Stimulated activated CD8-positive, alpha-beta memory T cell treated with anti-CD3 and anti-CD28 coated beads, Interleukin-12 subunit alpha, Interleukin-12 subunit beta, amount 100 ng/mL, for 24 hours (primary cell): Measurements from ENCODE around the gene ARHGAP15.

ENCODE experiments used
- DNase-seq: peaks from one replicate; pipeline ENCODE4 v3.0.0-alpha.2; 2020; ENCODE audit errors: extremely low read depth

ARHGAP15 gene

DNA sequence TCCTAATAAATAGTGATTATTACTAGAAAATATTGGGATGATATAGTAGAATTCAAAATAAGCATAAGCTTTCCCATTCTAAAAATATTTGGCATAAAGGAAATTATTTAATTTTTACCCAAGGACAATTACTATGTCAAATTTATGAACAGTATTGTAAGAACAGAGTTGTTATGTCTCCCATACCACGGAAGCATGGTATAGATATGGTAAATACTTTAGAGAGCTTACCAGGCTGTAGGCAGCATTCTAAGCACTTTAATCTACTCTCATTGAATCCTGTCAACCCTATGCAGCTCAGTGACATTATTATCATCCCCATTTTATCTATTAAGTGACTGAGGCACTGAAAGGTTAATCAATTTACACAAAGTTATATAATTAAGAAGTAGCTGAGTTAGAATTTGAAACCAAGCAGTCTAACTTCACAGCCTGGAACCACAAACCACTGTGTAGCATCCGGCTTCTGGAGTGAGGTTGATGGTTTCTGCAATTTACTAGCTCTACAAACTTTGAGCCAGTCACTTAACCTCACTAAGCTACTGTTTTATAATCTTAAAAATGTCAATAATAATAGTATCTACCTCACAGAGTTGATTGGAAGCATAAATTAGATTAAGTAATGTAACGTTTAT is 323.7 kb downstream of the ARHGAP15 start:
- DNase-seq: no peak

DNA sequence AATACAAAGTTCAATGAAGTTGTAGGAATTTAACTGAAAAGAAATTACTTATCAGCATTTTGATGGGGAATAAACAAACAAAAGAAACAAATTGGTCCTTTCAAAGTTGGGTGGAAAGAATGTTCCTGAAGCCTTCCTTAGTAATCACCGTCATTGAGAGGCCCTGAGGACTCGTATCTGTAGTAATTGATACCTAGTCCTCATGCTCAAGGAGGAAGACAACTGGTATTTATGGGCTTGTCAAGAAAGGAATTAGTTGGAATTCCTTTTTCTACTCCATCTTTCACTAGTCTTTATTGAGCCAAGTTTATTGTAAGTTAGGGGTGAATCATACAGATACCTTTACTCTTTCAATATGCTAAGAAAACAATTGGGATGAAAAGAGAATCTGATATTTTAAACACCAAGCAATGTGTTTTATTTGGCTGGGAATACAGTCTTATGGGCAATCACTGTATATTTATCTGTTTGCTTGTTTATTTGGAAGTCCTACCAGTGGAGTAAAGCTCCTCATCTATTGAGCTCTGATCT is 324.8 kb downstream of the ARHGAP15 start:
- no peak for DNase-seq

DNA sequence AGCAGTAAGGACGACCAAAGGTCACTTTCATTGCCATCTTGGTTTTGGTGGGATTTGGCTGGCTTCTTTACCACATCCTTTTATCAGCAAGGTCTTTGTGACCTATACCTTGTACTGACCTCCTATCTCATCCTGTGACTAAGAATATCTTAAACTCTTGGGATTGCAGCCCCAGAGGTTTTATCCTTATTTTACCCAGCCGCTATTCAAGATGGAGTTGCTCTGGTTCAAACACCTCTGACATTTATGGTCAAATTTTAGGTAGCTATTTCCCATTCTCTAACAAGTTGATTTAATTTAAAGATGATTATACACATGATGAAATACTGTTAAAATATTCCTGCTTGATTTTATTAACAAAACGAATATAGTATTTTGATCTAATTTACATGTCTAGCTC is 326.1 kb downstream of the ARHGAP15 start:
- no peak for DNase-seq

DNA sequence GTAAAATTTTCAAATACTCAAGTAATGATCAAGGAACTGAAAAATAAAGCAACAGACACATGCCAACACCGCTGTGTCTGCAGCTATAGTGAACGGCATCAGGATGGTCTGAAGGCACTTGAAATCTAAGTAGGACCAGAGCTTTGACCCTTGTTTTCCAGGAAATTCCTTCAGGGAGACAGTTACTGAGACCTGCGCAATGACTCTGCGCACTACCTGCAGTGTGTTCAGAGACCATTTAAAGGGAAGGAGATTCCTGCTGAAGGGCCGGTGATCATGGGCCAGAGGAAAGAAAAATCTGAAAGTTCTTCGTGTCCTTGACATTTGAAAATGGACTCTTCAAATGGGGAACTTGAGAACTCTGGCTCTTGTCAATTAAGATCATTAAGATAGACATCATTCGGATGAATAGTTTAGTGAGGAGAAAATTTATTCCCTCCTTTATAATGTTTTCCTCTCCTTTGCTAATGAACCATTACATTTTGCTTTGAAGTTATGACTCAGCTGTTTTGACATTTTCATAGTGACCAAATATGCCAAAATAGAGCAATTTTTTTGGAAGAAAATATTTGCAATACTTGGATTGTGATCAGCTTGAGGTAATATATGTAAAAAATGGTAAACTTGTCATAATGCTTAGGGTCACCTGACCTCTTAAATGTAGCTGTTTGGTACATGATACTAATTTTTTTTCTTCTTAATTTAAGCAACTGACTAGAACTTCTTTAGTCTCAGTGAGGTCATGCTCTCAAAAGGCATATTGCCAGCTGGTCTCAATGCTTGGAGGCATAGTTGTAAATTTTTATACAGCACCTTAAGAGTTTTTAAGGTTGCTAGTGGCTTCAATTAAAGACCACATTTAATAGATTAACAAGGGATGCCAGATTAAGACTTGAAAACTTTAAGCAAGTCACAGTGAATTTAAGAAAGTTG is 329.3 kb downstream of the ARHGAP15 start:
- no peak for DNase-seq

DNA sequence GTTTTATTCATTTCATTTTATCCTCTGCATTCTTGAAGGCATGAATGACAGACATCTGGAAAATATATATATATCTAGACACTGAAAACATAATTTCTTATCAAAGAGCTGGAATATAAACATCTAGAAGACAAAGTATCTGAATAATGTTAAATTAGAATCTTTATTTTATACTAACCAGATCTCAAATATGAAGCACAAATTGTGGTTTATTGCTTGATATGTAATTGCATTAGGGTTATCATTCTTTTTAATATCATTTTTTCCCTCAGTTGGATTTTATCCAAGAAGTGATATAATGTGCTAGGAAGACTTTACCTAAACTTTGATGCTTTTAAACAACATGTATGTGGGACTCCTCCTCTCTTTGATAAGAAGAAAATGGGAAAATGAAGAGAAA is 331.2 kb downstream of the ARHGAP15 start:
- no peak for DNase-seq

DNA sequence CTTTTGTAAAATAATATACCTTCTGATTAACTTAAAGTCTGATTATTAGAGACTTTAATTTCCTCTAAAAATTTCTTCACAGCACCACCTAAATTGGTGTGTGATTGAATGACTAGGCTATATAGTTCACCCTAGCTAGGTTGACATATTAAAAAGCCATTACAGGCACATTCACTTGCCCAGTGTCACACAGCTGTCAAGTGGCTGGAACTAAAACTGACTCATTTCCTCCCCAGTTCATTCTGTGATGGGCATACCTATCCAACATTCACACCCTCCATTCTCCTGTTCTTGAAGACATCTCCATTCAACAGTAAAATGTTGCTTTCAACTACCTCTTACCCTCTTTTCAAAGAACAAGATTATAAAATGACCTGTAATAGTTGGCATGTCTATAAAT is 334.5 kb downstream of the ARHGAP15 start:
- no peak for DNase-seq

DNA sequence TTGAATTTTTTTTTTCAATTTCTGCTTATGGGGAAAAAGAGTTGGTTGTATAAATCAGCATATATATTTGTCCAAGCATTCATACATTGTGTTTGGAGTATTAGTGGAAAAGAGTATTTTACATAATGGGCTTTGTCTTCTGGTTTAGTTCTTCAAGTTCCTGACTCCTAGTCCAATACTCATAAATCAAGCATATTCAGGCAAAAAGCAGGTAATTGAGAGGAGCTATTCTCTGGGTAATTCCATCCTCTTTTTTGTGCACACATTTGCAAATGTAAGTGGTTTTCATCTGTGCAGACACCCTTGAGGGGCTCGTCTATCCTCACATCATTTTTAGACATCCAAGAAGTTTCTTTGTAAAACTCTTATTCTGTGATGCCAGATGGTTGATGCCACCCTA is 337.2 kb downstream of the ARHGAP15 start:
- DNase-seq: no peak

DNA sequence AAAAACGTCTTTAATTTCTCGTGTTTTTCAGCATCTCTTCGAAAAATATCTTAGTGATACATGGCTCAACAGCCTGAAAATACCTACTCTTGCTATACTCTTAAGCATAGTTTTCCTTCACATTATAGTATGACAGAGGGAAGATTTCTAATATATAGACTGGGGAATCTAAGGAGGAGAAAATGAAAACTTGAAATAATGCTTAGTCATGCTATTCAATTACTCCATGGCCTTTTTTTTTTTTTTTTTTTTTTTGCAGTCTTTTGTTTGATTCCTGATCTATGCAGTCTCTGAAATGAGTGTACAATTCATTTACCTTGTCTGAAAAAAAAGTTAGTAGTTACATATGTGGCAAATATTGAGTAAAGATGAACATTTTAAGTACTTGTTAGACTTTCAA is 337.8 kb downstream of the ARHGAP15 start:
- DNase-seq: no peak

DNA sequence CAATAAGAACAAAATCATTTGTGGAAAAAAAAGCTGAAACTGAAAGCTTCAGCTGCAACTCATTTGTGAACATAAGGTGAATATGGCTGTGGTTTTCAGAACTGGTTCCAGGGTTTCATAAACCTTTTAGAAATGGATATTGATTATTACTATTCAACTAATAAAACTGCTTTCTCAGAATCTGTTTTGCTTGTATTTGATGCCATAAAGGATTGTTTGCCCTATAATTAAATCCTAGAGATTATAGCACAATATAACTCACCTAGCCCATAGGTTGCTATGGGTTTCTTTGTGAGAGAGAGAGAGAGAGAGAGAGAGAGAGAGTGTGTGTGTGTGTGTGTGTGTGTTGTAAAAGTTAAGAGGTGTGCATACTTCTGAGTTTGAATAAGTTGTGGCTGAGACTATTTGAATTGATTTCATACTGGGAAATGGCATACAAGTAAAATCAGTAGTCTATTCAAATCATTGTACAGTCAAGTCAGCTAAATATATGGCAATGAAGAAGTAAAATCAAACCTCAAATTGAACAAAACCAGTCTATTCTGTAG is 339.2 kb downstream of the ARHGAP15 start:
- DNase-seq: no peak

DNA sequence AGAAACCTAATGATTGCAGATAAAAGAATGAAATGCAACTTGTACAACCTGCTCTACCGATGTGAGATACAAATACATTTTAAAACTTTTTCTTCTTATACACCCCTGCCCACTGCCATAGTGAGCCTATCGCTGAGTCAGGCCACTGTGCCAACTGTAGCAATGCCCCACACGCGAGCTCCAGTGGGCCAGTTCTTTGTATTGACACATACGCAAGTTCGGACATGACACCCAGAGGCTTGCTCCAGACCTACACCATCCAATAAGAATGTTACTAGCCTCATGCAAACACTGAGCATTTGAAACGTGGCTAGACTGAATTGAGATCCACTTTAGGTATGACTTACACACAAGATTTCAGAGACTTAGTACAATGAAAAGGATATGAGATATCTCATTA is 340.1 kb downstream of the ARHGAP15 start:
- DNase-seq: no peak

DNA sequence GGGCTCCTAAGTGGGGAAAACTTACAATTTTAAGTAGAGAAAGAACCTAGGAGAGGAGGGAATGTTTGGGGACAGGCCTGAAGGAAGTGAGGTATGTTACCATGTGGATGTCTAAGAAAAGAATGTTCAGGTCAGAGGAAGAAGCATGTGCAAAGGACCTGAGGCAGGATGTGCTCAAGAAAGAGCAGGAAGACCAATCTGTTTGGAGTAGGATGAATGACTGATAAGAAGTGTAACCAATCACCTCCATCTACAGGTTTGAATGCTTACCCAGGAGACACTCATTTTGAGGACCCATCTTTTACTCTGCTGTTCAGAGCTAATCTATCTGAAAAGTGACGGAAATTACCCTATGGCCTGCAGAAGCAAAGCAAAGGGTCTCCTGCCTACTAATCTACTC is 342.3 kb downstream of the ARHGAP15 start:
- no peak for DNase-seq

DNA sequence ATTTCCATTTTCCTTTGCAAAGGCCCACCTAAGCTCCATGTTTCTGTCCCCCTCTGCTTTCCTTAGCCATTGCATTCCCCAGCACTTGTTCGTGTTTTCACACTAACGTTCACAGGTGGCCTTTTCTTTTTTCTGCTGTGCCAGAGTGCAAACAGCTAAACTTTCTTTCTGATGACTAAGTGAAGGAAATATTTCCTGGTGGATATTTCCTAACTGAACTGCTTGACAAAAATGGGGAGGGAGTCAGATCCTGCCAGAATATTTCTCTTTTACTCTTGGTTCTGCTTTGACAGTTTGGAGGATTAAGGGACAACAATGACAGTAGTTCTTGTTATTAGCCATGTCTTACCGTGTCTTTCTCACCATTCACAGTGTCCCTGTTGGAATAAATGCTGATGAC is 344.0 kb downstream of the ARHGAP15 start:
- no peak for DNase-seq

DNA sequence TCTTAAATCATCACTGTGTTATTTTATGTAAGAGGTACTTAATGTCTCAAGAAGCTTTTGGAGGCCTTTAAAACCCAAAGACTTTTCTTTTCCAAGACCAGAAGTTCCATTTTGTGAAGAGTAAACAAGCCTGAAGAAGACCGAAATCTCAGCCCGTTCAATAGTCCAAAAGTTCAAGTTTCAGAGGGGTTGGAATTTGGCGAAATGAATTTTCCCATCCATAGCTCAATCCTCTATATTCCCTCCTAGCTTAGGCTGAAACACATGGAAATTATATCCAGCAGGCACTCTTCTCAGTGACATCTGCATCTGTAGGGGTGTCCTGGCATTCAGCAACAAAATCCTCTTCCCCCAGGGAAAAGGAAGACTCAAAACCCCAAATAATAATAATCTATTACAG is 344.6 kb downstream of the ARHGAP15 start:
- DNase-seq: no peak

DNA sequence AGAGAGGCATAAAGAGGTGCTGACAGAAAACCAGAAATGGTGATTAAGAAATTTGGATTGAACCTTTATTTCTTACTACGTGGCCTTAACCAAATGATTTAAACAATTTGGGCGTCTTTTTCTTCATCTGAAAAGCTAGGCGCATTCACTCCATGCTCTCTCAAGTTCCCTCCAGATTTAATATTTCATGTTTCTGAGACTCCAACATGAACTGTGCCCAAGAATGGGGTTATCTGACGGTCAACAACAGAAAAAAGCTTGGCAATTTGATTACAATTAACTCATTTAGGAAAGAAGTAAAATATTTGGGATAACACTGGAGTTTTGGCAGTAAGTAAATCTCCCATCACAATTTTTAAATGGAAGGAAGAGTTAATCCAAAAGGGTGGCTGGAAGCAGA is 345.4 kb downstream of the ARHGAP15 start:
- DNase-seq: no peak

DNA sequence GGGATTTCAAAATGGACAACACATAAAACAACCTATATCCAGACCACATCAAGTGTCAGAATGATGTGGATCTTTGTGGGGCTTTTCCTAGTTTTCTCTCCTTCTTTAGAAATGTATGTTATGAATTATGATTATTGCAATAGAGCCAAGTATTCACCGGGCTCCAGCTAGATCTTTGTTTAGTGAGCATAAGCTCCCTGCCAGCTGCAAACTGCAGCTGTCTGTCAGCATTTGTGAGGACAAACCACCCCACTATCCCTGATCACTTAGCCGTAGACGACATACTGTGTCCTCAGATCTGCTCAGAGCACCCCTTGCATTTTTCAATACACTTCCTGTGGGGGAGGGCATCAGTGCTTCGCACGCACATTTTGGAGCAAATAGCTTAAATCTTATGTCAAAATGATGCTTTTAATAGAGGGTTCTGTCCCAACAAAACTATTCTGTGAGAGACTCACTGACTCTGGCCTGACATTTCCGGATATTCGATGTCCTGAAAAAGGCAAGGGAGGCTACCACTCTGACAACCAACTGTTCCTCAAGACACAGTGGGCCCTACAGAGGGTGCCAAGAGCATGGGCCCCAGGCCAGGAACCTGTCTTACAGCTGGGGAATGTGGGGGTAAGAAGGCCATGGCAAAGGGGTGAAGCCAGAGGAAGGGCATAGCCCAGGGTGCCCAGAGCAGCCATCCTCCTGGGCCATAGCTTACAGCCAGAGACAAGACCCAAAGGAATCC is 346.0 kb downstream of the ARHGAP15 start:
- no peak for DNase-seq

DNA sequence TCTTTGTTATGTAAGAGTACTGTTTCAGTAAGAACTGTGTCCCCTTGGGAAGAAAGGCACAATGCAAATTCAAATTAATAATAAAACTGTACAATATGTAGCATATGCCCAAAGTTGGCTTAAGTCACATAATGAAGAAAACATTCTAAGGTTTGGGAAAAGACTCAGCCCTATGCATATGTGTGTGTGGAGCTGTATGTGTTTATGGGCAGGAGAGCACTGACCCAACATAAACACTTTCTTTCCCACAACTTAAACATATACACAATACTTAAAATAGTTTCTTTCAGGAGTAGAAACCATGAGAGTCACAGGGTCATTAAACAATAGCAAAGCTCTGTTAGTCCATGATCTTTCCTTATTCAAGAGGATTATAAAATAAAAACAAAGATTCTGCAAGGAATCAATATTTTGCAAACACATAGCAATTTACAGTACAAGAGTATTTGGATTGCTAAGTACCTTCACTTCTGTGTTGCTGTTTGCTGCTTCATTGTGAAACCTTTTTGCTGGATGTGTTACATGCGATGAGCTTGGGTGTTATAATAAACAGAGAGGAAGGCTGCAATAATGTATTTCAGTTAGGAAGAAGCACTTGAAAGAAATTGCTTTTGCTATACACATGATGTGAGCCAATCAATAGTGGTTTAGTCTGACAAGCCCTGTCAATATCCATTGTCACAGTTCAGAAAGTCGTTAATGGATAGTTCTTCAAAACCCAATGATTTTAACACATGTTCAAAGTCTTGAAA is 347.3 kb downstream of the ARHGAP15 start:
- no peak for DNase-seq

DNA sequence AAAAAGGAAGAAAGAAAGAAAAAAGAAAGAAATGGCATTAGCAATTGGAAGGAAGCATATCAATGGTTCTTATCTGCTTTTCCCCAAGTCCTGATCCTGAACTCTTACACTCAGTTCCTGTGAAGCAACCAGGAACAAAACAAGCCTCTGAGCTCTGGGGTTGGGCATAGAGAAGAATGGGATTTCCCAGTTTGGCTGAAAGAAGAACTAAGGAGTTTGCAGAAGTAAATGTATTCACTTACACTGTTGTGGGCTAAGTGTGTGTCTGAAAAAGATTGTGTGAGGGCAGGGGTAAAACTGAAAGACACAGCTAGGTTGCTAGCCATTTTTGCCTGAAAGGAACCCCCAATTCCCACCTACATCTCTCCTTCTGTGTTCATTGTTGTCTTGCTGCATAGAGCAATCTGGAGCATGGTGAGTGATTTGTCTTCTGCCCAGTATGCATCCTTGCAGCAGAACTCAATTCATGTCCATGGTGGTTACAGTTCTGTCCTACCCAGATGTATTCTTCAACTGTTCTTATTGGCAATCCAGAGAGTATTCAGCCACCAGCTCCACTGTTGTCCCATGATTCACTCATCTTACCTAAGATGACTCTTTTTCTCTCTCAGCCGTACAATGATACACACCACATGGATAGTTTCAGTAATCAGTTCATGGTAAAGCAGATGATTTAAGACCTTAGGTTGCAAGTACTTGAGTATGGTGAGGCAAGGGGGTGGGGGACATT is 348.7 kb downstream of the ARHGAP15 start:
- no peak for DNase-seq

DNA sequence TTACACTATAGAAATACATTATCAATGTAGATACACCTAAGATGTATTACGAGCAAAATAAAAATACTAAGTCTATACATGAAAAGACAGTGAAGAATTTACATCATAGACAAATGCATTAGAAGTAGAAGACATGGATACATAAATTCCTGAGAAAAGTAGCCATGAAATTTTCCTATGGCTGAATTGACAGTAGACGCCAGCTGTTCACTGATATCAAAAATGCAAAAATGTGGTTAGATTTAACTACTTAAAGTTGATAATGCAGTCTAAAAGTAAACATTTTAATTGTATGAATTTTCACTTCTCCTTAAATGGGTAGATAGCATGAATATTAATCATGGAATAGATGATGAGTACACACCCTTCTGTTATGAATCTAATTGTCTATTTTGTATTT is 350.9 kb downstream of the ARHGAP15 start:
- no peak for DNase-seq

DNA sequence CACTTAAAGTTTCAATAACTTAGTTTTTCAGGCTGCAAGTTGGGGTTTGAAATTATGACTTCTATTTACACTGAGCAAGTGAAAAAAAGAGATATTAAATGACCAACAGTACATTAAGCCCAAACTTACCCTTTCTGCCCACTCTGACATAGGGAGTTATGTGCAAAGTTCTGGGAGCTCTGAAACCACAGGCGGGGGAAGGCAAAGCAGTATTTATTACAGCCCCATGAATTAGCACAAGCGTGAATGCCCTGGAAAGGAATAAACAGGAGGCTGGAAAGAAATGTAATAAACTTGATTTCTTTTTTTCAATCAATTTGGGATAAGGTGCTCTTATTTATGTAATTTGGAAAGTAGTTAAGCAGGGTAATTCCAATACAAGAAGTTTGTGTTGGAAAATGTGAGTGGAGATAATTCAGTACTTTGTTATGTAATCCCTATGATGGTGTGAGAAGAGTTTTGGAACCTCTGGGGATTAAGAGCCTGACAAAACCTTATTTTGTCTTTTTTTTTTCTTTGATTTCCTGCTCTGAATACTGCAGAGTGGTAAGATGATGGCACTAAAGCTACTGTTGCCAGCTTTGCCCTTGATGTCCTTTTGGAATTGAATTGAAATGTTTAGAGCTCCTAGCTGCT is 351.5 kb downstream of the ARHGAP15 start:
- DNase-seq: no peak

DNA sequence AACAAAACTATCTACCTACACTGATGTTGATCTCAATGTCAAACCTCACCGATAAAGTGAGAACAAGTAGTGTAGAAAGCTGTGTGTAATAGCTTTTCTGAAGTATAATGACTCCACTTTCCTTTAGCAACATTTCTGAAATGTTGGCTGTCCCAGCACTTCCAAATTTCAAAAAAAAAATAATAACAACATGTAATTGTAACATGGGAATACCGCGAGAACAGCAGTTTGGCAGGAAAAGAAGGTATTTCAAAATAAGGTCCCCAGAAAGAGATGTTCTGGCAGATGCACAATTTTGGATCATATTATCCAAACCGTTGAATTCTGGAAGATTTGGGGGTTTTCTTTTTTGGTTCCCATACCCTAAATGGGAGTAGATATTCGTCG is 352.0 kb downstream of the ARHGAP15 start:
- DNase-seq: no peak
